HEK293 (cell line): ENCODE measurements around the gene ALG5.

Experiments
- CTCF ChIA-PET: fragments of 350-600 bp; formaldehyde crosslinking; extraction: SDS; loops from one replicate; lab custom pipeline; 2021; ENCODE audit warnings: antibody characterized with exemption; lab: Yijun Ruan, JAX
- POLR2A ChIA-PET: fragments of 300-600 bp; formaldehyde crosslinking; extraction: SDS; loops from one replicate; lab custom pipeline; 2020; ENCODE audit warnings: antibody characterized with exemption, inconsistent platforms; lab: Yijun Ruan, JAX
- H3K27ac ChIP-seq: fragments of 200-500 bp; sonication (Bioruptor generic); 2 replicates; pipeline ENCODE4 v1.5.1; 2014; ENCODE audit warnings: low read depth, low read length, control low read depth, inconsistent platforms; ENCODE audit errors: extremely low read depth
- H3K36me3 ChIP-seq, 2 experiments: fragments of 200-500 bp in 1 of 2; sonication (Bioruptor generic) in 1 of 2; 1 replicate in 1 of 2; 2 replicates in 1 of 2; pipeline ENCODE4 v1.5.1; 2014 to 2017; ENCODE audit warnings: inconsistent platforms in 2 of 2, low read length in 2 of 2; ENCODE audit not compliant: control insufficient read depth in 2 of 2, insufficient read depth in 1 of 2
- H3K4me1 ChIP-seq: fragments of 200-500 bp; sonication (Bioruptor generic); 2 replicates; pipeline ENCODE4 v1.5.1; 2014; ENCODE audit warnings: mild to moderate bottlenecking, low read length, inconsistent platforms; ENCODE audit not compliant: control insufficient read depth, insufficient read depth
- H3K4me3 ChIP-seq: 2 replicates; pipeline ENCODE4 v1.5.1; 2011; ENCODE audit warnings: low read depth, mild to moderate bottlenecking, control low read depth, low read length, moderate library complexity
- H3K9me3 ChIP-seq: fragments of 200-500 bp; sonication (Bioruptor generic); 2 replicates; pipeline ENCODE4 v1.5.1; 2014; ENCODE audit warnings: low read depth, low read length, inconsistent platforms; ENCODE audit not compliant: control insufficient read depth, insufficient read depth
- ELK4 ChIP-seq: IDR thresholded peaks from 2 replicates; pipeline ENCODE4 v1.6.1; 2011; ENCODE audit warnings: mild to moderate bottlenecking, low read depth, low read length, borderline replicate concordance
- FEZF1 ChIP-seq: fragments of 450-650 bp; formaldehyde crosslinking; IDR thresholded peaks from 2 replicates; pipeline ENCODE4 v1.5.1; 2016; ENCODE audit warnings: missing biosample characterization, missing genetic modification characterization
- HIC1 ChIP-seq: fragments of 450-650 bp; formaldehyde crosslinking; IDR thresholded peaks from 2 replicates; pipeline ENCODE4 v1.5.1; 2016; ENCODE audit warnings: missing biosample characterization, missing genetic modification characterization
- KLF10 ChIP-seq: fragments of 450-650 bp; IDR thresholded peaks from 2 replicates; pipeline ENCODE4 v1.5.1; 2018; ENCODE audit warnings: missing biosample characterization, mild to moderate bottlenecking, missing genetic modification characterization
- OSR2 ChIP-seq: fragments of 450-650 bp; formaldehyde crosslinking; IDR thresholded peaks from 2 replicates; pipeline ENCODE4 v1.5.1; 2016; ENCODE audit warnings: missing biosample characterization, missing genetic modification characterization
- REPIN1 ChIP-seq: fragments of 450-650 bp; formaldehyde crosslinking; IDR thresholded peaks from 2 replicates; pipeline ENCODE4 v1.5.1; 2017; ENCODE audit warnings: missing biosample characterization, missing genetic modification characterization, low read depth
- SP7 ChIP-seq: fragments of 450-650 bp; formaldehyde crosslinking; IDR thresholded peaks from 2 replicates; pipeline ENCODE4 v1.5.1; 2016; ENCODE audit warnings: missing biosample characterization, missing genetic modification characterization
- ZIC2 ChIP-seq: fragments of 450-650 bp; formaldehyde crosslinking; IDR thresholded peaks from 2 replicates; pipeline ENCODE4 v1.5.1; 2016; ENCODE audit warnings: missing biosample characterization, missing genetic modification characterization
- ZNF184 ChIP-seq: fragments of 450-650 bp; IDR thresholded peaks from 2 replicates; pipeline ENCODE4 v1.5.1; 2018; ENCODE audit warnings: missing biosample characterization, mild to moderate bottlenecking, missing genetic modification characterization
- ZNF24 ChIP-seq: fragments of 450-650 bp; formaldehyde crosslinking; IDR thresholded peaks from 2 replicates; pipeline ENCODE4 v1.5.1; 2016; ENCODE audit warnings: missing biosample characterization, missing genetic modification characterization
- ZNF274 ChIP-seq, 2 experiments: fragments of 200-500 bp in 1 of 2; fragments of 450-650 bp in 1 of 2; sonication (Bioruptor generic) in 1 of 2; formaldehyde crosslinking in 1 of 2; IDR thresholded peaks; 2 replicates each; pipeline versions ENCODE4 v1.5.1 to v1.6.1; 2014 to 2016; ENCODE audit warnings: borderline replicate concordance in 1 of 2, inconsistent platforms in 1 of 2, low read length in 1 of 2, missing biosample characterization in 1 of 2, missing genetic modification characterization in 1 of 2
- ZNF292 ChIP-seq: fragments of 450-650 bp; formaldehyde crosslinking; IDR thresholded peaks from 2 replicates; pipeline ENCODE4 v1.5.1; 2016; ENCODE audit warnings: low read depth, missing biosample characterization, missing genetic modification characterization, borderline replicate concordance
- ZNF324 ChIP-seq: fragments of 450-650 bp; formaldehyde crosslinking; IDR thresholded peaks from 2 replicates; pipeline ENCODE4 v1.5.1; 2016; ENCODE audit warnings: missing biosample characterization, missing genetic modification characterization
- ZNF398 ChIP-seq: fragments of 450-650 bp; formaldehyde crosslinking; IDR thresholded peaks from 2 replicates; pipeline ENCODE4 v1.5.1; 2017; ENCODE audit warnings: missing biosample characterization, missing genetic modification characterization
- ZNF449 ChIP-seq: fragments of 450-650 bp; formaldehyde crosslinking; IDR thresholded peaks from 2 replicates; pipeline ENCODE4 v1.5.1; 2017; ENCODE audit warnings: missing biosample characterization, mild to moderate bottlenecking, missing genetic modification characterization, moderate library complexity
- ZNF48 ChIP-seq: fragments of 450-650 bp; formaldehyde crosslinking; IDR thresholded peaks from 2 replicates; pipeline ENCODE4 v1.5.1; 2016; ENCODE audit warnings: missing biosample characterization, missing genetic modification characterization
- ZNF501 ChIP-seq: fragments of 450-650 bp; formaldehyde crosslinking; IDR thresholded peaks from 2 replicates; pipeline ENCODE4 v1.5.1; 2016; ENCODE audit warnings: missing biosample characterization, missing genetic modification characterization
- ZNF596 ChIP-seq: fragments of 450-650 bp; IDR thresholded peaks from 2 replicates; pipeline ENCODE4 v1.5.0; 2018; ENCODE audit warnings: missing biosample characterization, mild to moderate bottlenecking, missing genetic modification characterization, moderate library complexity
- ZNF626 ChIP-seq: fragments of 450-650 bp; sonication (Bioruptor Pico); formaldehyde crosslinking; IDR thresholded peaks from 2 replicates; pipeline ENCODE4 v1.5.1; 2018; ENCODE audit warnings: missing biosample characterization, missing genetic modification characterization, inconsistent platforms
- ZNF704 ChIP-seq: fragments of 450-650 bp; formaldehyde crosslinking; IDR thresholded peaks from 2 replicates; pipeline ENCODE4 v1.5.1; 2016; ENCODE audit warnings: missing biosample characterization, missing genetic modification characterization
- ZNF76 ChIP-seq: fragments of 450-650 bp; formaldehyde crosslinking; IDR thresholded peaks from 2 replicates; pipeline ENCODE4; 2016; ENCODE audit warnings: low read depth, missing biosample characterization, missing genetic modification characterization, borderline replicate concordance
- ZNF785 ChIP-seq: fragments of 450-650 bp; formaldehyde crosslinking; IDR thresholded peaks from 2 replicates; pipeline ENCODE4 v1.5.1; 2016; ENCODE audit warnings: missing biosample characterization, missing genetic modification characterization
- ZSCAN4 ChIP-seq: fragments of 450-650 bp; formaldehyde crosslinking; IDR thresholded peaks from 2 replicates; pipeline ENCODE4 v1.5.1; 2017; ENCODE audit warnings: missing biosample characterization, missing genetic modification characterization
- ZSCAN5A ChIP-seq: fragments of 450-650 bp; formaldehyde crosslinking; IDR thresholded peaks from 2 replicates; pipeline ENCODE4 v1.5.1; 2016; ENCODE audit warnings: missing biosample characterization, missing genetic modification characterization

ALG5 gene

GRCh38 chr13:36905944-36906343, 93.2 kb downstream of the ALG5 start:
- H3K4me1 ChIP-seq: peaks cover 4% of the 10 kb centered on the region; the same call in 1 of the 2 replicates
- ChIA-PET POLR2A (no interaction called here), CTCF (no interaction called here)
- no peaks in the 10 kb centered on the region; a peak in 1 of 3 replicates for H3K36me3 ChIP-seq
- H3K9me3 ChIP-seq: no peaks in the 10 kb centered on the region
- no peak overlapping the region for H3K27ac ChIP-seq
- H3K4me3 ChIP-seq: no peak overlapping the region
- TF ChIP-seq ZNF48: no peak
- no peak for TF ChIP-seq ZNF76
- no peak for TF ChIP-seq ZNF292 (tag by site-specific recombination)
- no peak for TF ChIP-seq ZNF324 (tag by site-specific recombination)
- no peak for TF ChIP-seq ZNF449 (tag by site-specific recombination)
- no peak for TF ChIP-seq ZNF501 (tag by site-specific recombination)
- no peak for TF ChIP-seq ZNF274 (IDR thresholded peaks at IDR 0.05; ENCODE audit: low read length)
- TF ChIP-seq ZNF274 (tag by site-specific recombination; IDR thresholded peaks at IDR 0.05; ENCODE audit: borderline replicate concordance): no peak
- no peak for TF ChIP-seq ZNF704

GRCh38 chr13:36903925-36904595, 95.1 kb downstream of the ALG5 start:
- no peak overlapping the region for H3K27ac ChIP-seq
- ChIA-PET POLR2A (no interaction called here), CTCF (interaction anchor here (1.2 kb wide), 1 partner anchor 450 kb away, joined by 4 read pairs; no protein-coding TSS in a partner anchor)
- H3K36me3 ChIP-seq: no peaks in the 10 kb centered on the region; a peak in 1 of 3 replicates
- H3K9me3 ChIP-seq: no peaks in the 10 kb centered on the region
- H3K4me3 ChIP-seq: no peak overlapping the region
- H3K4me1 ChIP-seq: peaks cover 4% of the 10 kb centered on the region; the same call in 1 of the 2 replicates
- TF ChIP-seq ZNF626: no peak
- no peak for TF ChIP-seq ZNF785 (tag by site-specific recombination)
- TF ChIP-seq ZNF184: no peak
- no peak for TF ChIP-seq ZSCAN5A (tag by site-specific recombination)
- TF ChIP-seq FEZF1: peak; percentile 81
- no peak for TF ChIP-seq ZNF24 (tag by site-specific recombination)
- TF ChIP-seq ELK4: no peak
- TF ChIP-seq REPIN1 (tag by site-specific recombination): no peak
- no peak for TF ChIP-seq HIC1 (tag by site-specific recombination)
- TF ChIP-seq ZNF398: no peak
- no peak for TF ChIP-seq KLF10 (tag by site-specific recombination)
- TF ChIP-seq ZSCAN4 (tag by site-specific recombination): no peak
- peak; percentile 66; the same call in 1 of the 2 replicates for TF ChIP-seq SP7 (tag by site-specific recombination)
- TF ChIP-seq ZNF596 (tag by site-specific recombination): 0 out of 2 replicates have a peak, but pooled peaks have one; percentile 12
- peak; percentile 45; the same call in 1 of the 2 replicates for TF ChIP-seq ZIC2 (tag by site-specific recombination)
- TF ChIP-seq OSR2 (tag by site-specific recombination): peak; percentile 32; the same call in 1 of the 2 replicates
